ENCODE measurements around the gene ANK2.

The ANK2 gene

DNA sequence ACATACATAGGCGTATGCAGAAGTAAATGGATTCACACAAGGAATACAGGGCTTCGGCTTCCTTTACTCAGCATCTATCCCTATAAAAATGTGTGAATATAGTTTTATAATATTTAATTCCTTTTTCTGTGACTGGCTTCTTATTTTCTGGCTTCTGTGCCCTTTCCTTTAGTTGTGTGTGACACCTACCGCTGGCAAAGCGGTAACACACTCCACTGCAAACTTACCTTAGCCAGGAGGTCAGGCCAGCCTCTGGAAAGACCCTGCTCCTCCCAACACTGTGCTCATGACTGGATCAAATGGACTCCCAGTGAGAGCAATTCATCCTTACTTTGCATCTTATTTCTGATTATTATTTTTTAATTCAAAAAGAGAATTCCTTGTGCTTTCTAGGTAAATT lies 244.2 kb downstream of the ANK2 start:
- no peak for DNase-seq

DNA sequence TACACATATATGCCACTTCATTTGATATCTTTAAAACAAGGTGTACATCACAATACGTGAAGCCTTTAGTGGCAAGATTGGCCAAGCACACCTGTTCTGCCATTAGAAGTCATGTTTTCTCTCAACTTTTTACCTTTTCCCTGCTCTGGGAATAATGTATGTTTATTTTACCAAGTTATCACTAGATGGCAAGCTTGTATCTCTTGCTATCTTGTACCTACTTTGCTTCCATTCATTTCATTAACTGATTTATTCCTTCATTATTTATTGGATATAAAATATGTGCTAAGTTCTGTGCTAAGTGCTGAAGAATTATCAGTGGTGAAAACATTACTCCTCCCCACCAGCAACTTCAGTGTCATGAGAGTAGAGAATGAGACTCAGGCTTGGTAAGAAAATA lies 245.5 kb downstream of the ANK2 start:
- no peak for DNase-seq

- no peak for DNase-seq
Measured at GRCh38 chr4:113300471-113300928, 251.0 kb downstream of the ANK2 start.

DNA sequence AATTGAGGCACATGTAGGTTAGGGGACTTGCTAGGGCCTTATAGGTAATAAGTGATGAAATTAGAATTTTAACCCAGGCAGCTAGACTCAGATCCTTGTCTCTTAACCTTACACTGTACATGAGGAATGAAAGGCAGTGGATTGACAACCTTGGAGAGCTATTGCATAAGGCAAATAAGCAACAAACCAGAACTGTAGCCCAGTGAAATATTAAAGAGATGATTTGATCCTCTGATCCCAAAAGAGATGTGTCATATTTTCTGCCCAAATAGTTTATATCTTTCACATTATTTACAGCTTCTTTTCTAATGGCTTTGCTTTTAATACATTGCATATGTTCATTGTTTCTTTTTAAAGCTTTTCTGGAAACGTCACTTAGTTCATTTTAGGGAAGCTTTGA lies 252.6 kb downstream of the ANK2 start:
- DNase-seq, result no peak

DNA sequence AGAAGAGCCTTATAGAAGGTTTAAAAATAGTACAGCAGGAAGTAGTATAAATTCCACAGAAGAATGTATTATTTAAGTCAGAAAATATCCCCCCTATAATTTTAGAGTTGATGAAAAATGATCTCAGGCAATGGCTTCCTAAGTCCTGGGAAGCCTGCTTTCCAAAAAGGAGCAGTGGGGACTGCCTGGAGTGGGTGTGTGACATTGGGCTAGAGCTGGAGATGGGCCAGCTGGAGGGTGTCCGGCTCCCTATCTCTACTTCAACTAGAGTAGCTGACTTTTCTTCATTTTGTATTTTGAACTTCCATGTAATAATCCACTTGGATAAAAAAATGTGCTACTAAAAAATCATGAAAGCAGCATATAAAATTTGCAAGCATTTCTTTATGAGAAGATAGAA lies 253.9 kb downstream of the ANK2 start:
- no peak for DNase-seq

DNA sequence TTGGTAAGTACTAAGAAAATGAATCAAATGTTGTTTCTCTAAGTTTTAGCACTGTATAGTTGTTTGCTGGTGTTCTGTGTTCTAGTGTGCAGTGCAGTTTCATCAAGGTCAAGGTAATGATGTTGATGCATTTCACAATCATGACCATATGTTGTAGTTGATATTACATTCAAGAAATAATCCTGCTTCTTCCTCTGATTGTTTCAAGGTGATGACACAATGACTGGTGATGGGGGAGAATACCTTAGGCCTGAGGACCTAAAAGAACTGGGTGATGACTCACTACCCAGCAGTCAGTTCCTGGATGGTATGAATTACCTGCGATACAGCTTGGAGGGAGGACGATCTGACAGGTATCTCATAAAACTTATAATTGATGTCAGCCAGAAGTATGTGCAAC lies 261.6 kb downstream of the ANK2 start:
- DNase-seq, result no peak

DNA sequence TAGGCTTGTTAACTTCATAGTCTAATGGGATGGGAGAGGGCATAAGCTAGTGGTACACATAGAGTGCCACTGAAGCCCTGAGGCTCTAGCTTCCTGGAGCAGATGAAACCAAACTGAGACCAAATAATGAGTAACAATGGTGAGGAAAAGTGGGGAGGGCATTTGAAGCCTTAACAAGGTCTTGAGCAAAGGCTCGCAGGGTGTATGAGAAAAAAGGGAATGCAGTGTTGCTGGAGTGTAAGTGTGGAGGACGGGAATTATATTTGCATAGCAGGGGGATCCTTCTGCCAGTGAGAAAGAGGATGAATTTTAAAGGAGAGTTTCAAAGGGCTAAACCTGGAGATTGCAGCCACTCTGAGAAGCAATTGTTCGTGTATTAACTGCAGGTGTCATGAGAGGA lies 263.1 kb downstream of the ANK2 start:
- no peak for DNase-seq

DNA sequence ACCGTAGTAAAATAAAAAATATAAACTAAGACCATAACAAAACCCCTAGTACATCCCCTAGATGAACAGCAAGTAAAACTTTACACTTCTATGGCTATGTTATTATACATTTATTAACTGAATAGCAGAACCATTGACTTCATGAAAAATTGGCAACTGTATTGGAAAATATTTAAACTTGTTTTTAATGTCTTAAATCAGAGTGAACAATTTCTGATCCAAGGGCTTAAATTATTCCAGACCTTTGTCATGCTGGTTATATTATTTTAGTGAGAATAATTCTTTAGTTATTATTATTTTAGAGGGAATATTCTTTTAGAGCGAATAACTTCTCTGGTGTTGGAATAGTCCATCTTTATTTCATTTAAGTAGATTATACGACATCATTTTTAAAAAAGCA lies 265.0 kb downstream of the ANK2 start:
- no peak for DNase-seq

GRCh38 chr4:113316879-113317278 lies 267.4 kb downstream of the ANK2 start:
- DNase-seq, result no peak

DNA sequence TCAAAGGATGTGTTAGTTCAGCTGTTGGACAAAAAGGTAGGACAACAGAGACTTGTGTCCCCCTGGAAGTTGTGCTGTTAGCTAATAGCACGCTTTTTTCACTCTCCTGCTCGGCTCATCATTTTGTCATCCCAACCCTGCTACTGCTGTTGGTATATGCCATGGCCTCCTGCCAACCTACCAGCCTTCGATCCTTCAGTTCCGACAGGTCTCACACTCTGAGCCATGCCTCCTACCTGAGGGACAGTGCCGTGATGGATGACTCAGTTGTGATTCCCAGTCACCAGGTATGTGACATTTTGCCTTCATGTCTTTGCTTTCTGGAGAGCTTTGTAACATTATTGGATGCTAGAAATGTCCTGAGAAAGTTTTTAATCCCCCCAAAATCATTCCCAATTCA lies 268.1 kb downstream of the ANK2 start:
- no peak for DNase-seq

GRCh38 chr4:113322736-113323135 lies 273.3 kb downstream of the ANK2 start:
- DNase-seq, result no peak

DNA sequence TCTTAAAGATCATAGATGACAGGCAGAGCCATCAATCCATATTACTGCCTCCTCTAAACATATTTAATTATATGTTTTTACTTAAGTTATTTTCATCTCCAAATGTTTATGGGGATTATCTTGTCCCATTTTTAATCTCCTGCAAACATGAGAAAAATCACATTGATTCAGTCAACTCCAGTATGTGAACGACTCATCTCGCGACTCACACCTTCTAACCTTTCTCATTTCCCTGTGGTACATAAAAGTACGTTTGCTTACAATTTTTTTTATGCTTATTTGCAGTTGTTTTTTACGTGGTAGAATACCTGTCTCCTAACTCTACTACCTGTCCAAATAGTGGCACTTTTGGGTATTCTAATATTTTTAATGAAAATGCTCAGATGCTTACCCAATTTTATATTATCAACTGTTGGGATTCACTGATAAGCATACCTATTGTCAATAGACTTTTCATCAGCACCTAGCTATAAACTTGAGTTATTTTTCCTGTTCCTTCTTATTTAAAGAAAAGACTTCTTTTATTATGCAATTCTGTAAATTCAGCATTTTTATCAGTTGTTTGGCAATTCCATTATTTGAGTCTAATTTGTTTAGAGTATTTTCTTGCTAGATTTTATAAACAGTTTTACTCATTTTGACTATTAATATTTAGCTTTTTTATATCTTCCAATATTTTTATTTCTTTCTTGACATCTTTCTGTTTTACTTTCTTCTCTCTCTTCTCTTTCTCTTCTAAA lies 276.6 kb downstream of the ANK2 start:
- DNase-seq, result no peak

DNA sequence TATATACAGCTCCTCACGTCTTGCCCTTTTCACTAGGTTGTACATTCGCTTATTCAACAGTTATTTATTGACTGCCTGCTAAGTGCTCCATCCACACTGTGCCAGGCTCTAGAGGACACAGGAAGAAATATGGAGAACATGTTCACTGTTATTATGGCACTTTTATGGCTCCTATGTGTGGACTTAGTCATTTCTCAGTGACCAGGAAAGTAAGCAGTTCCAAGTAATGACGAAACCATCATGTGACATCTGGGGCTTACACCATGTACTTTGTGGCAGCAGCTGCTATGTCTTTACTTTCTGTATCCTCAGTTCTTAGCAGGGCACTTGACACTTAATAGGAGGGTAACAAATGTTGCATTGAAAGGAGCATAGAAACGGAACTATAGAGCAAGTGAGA lies 278.0 kb downstream of the ANK2 start:
- no peak for DNase-seq

DNA sequence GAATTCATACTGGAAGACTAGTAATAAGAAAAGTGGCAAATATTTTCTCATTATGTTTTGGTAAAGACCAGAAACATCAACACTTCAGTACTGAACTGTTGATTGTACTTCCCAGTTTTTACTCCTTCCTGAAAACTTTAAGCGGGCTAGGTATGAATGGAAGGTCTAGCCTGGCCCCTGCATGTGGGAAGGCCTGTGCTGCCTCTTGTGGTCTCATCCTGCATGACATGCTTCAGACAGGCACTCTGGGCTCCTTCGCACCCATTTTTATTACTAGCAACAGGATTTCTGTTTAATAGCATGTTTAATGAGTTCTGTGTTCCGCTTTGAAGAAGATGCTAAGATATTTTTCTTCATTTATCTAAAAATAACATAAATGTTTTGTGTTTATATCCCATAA lies 279.1 kb downstream of the ANK2 start:
- DNase-seq, result no peak

GRCh38 chr4:113330200-113330599 lies 280.7 kb downstream of the ANK2 start:
- DNase-seq, result no peak

- no peak for DNase-seq
Measured at GRCh38 chr4:113331811-113332210, 282.4 kb downstream of the ANK2 start.

GRCh38 chr4:113332701-113333100 lies 283.2 kb downstream of the ANK2 start:
- no peak for DNase-seq

GRCh38 chr4:113335746-113336145 lies 286.3 kb downstream of the ANK2 start:
- DNase-seq, result no peak

DNA sequence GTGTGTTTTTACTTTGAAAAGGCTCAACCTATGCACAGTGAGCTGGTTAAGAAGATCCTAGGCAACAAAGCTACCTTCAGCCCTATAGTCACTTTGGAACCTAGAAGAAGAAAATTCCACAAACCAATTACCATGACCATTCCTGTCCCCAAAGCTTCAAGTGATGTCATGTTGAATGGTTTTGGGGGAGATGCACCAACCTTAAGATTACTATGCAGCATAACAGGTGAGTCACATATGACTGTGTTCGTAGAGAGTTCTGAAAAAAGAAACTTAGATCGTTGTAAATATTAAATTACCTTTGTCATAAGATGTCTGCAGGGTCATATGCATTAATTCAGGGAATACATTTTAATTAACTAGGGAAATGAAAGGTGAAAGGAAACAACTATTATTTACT lies 287.1 kb downstream of the ANK2 start:
- no peak for DNase-seq

- no peak for DNase-seq
Measured at GRCh38 chr4:113339430-113339813, 290.0 kb downstream of the ANK2 start.

GRCh38 chr4:113344100-113344499 lies 294.6 kb downstream of the ANK2 start:
- DNase-seq, result no peak

DNA sequence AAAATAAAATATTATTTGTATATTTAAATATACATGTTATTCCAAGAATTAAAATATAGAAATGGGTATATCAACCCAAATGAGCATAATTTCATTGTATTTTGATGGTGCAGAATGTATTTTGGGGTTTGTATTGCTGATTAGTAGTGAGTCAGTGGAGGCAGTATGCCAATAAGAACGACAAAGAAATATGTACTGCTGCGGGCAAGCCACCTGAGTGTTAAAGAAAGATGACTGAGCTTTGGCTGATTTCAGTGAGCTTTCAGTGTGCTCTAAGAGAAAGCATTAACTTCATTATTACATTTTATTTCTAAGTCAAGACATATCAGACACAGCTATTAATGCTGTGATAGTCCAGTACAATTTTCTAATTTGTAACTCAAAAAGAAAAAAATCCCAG lies 297.8 kb downstream of the ANK2 start:
- DNase-seq, result no peak

DNA sequence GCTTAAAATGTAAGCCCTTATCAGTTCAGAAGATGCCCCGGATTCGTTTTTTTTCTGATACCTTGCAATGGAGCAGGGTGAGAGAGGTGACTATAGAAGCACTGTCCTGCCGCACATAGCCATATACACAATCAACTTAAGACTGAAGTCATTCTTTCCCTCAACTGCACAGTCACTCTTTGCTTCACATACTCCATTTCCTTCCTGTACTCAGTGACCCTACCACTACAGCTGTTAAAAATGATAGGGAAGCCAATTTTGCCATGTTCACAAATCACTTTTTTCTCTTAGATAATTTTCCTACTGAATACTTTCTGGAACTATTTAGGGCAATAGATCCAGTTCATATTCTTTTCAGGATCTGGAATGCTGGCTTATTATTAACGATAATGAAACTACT lies 300.0 kb downstream of the ANK2 start:
- no peak for DNase-seq

DNA sequence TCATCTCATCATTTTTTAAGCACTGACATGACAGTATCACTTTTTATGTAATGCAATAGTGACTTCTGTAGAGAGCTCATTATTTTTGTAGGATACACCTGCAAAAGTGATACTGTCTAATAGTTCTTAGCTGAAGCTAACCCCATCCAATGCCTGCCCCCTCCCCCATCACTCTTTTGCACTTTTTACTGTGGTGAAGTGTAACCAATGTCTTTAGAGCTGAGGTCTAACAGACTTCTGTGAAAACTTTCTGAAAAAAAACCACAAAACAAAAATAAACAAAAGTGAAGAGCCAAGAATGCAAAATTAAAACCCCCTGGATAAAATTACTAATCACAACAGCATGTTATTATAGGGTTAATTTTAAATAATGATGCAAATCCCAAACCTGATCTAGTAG lies 301.1 kb downstream of the ANK2 start:
- no peak for DNase-seq

- no peak for DNase-seq
Measured at GRCh38 chr4:113355550-113356371, 306.3 kb downstream of the ANK2 start.

All from NCI-H2171 treated with DMSO at 0.1 percent for 48 hours (cell line).